Suprapubic skin (tissue), 4 donors: ENCODE results near the gene SCAP. TPM values are rescaled to one million over a fixed set of nuclear protein-coding genes. Genes with fewer than 3 reads are reported as not detected.
A peak's percentile ranks its signal among the peaks of the same experiment; 100 is the strongest.
"Not testable (repeated sequence)": the region's sequence is repeated elsewhere in the genome, so short reads cannot be mapped to it uniquely, and the experiment has no call there.

Source experiments
- DNase-seq, 2 donors: peaks; one replicate each; pipeline ENCODE4 v3.0.0-alpha.2; 2019; ENCODE audit warnings: low spot score in 2 of 2
- H3K27ac ChIP-seq: fragments of 200-600 bp; sonication (generic); one replicate; pipeline ENCODE4 v1.5.1; 2019
- H3K27me3 ChIP-seq: fragments of 200-600 bp; sonication (generic); one replicate; pipeline ENCODE4 v1.5.1; 2019
- H3K36me3 ChIP-seq: fragments of 200-600 bp; sonication (generic); one replicate; pipeline ENCODE4 v1.5.1; 2019
- H3K4me1 ChIP-seq: fragments of 200-600 bp; sonication (generic); one replicate; pipeline ENCODE4 v1.5.1; 2019
- H3K4me3 ChIP-seq: fragments of 200-600 bp; sonication (generic); one replicate; pipeline ENCODE4 v1.5.1; 2019; ENCODE audit warnings: mild to moderate bottlenecking
- H3K9me3 ChIP-seq: fragments of 200-600 bp; sonication (generic); one replicate; pipeline ENCODE4 v1.5.1; 2019
- CTCF ChIP-seq, 2 donors: fragments of 200-600 bp in 1 of 2; fragments of 450-650 bp in 1 of 2; sonication (generic) in 1 of 2; IDR thresholded peaks; one replicate each; pipeline ENCODE4 v1.5.1; 2016 to 2019; ENCODE audit warnings: antibody characterized with exemption in 2 of 2, mild to moderate bottlenecking in 1 of 2, moderate library complexity in 1 of 2
- EP300 ChIP-seq: sonication (generic); formaldehyde crosslinking; IDR thresholded peaks from one replicate; pipeline ENCODE4 v1.6.1; 2017; ENCODE audit warnings: antibody characterized with exemption
- POLR2A ChIP-seq, 2 donors: fragments of 450-650 bp; IDR thresholded peaks; one replicate each; pipeline ENCODE4 v1.6.1; 2017; ENCODE audit warnings: antibody characterized with exemption in 2 of 2, mild to moderate bottlenecking in 2 of 2, moderate library complexity in 2 of 2
- POLR2AphosphoS5 ChIP-seq, 3 donors: sonication (generic); formaldehyde crosslinking; IDR thresholded peaks; one replicate each; pipeline ENCODE4 v1.6.1; 2017; ENCODE audit warnings: antibody characterized with exemption in 3 of 3
- WGBS: methylation state at CpG from one replicate; pipeline ENCODE4 v1.1.5; 2018; 5-methylcytosine and 5-hydroxymethylcytosine counted together
- total RNA-seq, 4 donors: library from RNA; depleted of rRNA; stranded (reverse); fragments of >200 nt; gene quantifications; one replicate each; pipeline ENCODE4 v1.1.0, GENCODE V29; 2016

The SCAP gene
- total RNA-seq, 4 donors from 2014 or later: 142 to 195 (median 151) TPM

GRCh38 chr3:47515100-47515499 is 39.4 kb upstream of the SCAP start:
- no peak overlapping the region for H3K4me3 ChIP-seq
- H3K4me1 ChIP-seq: peaks cover 20% of the 10 kb centered on the region
- no peaks in the 10 kb centered on the region for H3K36me3 ChIP-seq
- DNase-seq: no peak
- no peak overlapping the region for H3K27ac ChIP-seq
- no peaks in the 10 kb centered on the region for H3K27me3 ChIP-seq
- no peaks in the 10 kb centered on the region for H3K9me3 ChIP-seq
- TF ChIP-seq EP300 (no peak), CTCF (IDR thresholded peaks at IDR 0.05) (no peak), POLR2AphosphoS5 (IDR thresholded peaks at IDR 0.05) (no peak), POLR2A (IDR thresholded peaks at IDR 0.05) (no peak)
- WGBS: 86% methylated on average over 5 of the region's 5 CpGs

GRCh38 chr3:47513125-47513929 is 37.6 kb upstream of the SCAP start, which contains the start of gene ELP6:
Gene ELP6, minus strand, starts transcription at chr3:47513712. Its CDS starts 122 bp downstream, at chr3:47513590.
- no peaks in the 10 kb centered on the region for H3K9me3 ChIP-seq
- H3K36me3 ChIP-seq: peaks cover 12% of the 10 kb centered on the region
- H3K4me1 ChIP-seq: peaks cover 20% of the 10 kb centered on the region
- H3K4me3 ChIP-seq: peak within 1 kb of the TSS; percentile 83
- no peaks in the 10 kb centered on the region for H3K27me3 ChIP-seq
- DNase-seq: peak; percentile 97 to 98
- H3K27ac ChIP-seq: peak within 1 kb of the TSS; percentile 87
- WGBS: 1% methylated on average over 41 of the region's 71 CpGs
- TF ChIP-seq POLR2A (IDR thresholded peaks at IDR 0.05) (peak in 1 of 2 donors; percentile 5), CTCF (IDR thresholded peaks at IDR 0.05) (peak in 1 of 2 donors; percentile 32), EP300 (no peak), POLR2AphosphoS5 (IDR thresholded peaks at IDR 0.05) (peak in 1 of 3 donors; percentile 38)

GRCh38 chr3:47512416-47513124 is 36.8 kb upstream of the SCAP start:
- WGBS: 15% methylated on average over 36 of the region's 36 CpGs
- H3K36me3 ChIP-seq: peaks cover 18% of the 10 kb centered on the region
- H3K4me1 ChIP-seq: peaks cover 20% of the 10 kb centered on the region
- DNase-seq: peak in 1 of 2 donors; percentile 74
- H3K4me3 ChIP-seq: peak overlapping the region; percentile 83
- TF ChIP-seq EP300 (no peak), CTCF (IDR thresholded peaks at IDR 0.05) (no peak), POLR2AphosphoS5 (IDR thresholded peaks at IDR 0.05) (no peak), POLR2A (IDR thresholded peaks at IDR 0.05) (no peak)
- no peaks in the 10 kb centered on the region for H3K27me3 ChIP-seq
- no peaks in the 10 kb centered on the region for H3K9me3 ChIP-seq
- H3K27ac ChIP-seq: peak overlapping the region; percentile 87

GRCh38 chr3:47505267-47505666 is 29.5 kb upstream of the SCAP start:
- H3K27me3 ChIP-seq, H3K4me3 ChIP-seq, H3K27ac ChIP-seq, H3K4me1 ChIP-seq, H3K9me3 ChIP-seq, DNase-seq: not testable (repeated sequence)
- 99% methylated on average over 6 of the region's 6 CpGs for WGBS
- H3K36me3 ChIP-seq: peaks cover 68% of the 10 kb centered on the region

- 89% methylated on average over 7 of the region's 7 CpGs for WGBS
- peaks cover 68% of the 10 kb centered on the region for H3K36me3 ChIP-seq
- no peaks in the 10 kb centered on the region for H3K27me3 ChIP-seq
- H3K4me1 ChIP-seq: no peaks in the 10 kb centered on the region
- DNase-seq: no peak
- no peaks in the 10 kb centered on the region for H3K9me3 ChIP-seq
- H3K4me3 ChIP-seq: no peak overlapping the region
- H3K27ac ChIP-seq: no peak overlapping the region
- TF ChIP-seq POLR2AphosphoS5 (IDR thresholded peaks at IDR 0.05): no peak
- no peak for TF ChIP-seq POLR2A (IDR thresholded peaks at IDR 0.05)
- no peak for TF ChIP-seq EP300
- no peak for TF ChIP-seq CTCF (IDR thresholded peaks at IDR 0.05)
Measured at GRCh38 chr3:47504113-47504512, 28.4 kb upstream of the SCAP start.
